ENCODE data around the gene DAGLB. TPM values are rescaled to one million over a fixed set of nuclear protein-coding genes. Genes with fewer than 3 reads are reported as not detected.

DAGLB gene
- total RNA-seq, 2 donors from 2014 or later: 22.7 to 24.5 TPM

GRCh38 chr7:6430974-6431373 is 16.8 kb downstream of the DAGLB start:
- no peak for DNase-seq
- H3K36me3 Mint-ChIP-seq (ENCODE audit: low read depth): peaks cover 50% of the 10 kb centered on the region
- no peaks in the 10 kb centered on the region for H3K4me1 Mint-ChIP-seq
- Histone ChIP-seq H3K4me3 (ENCODE audit: low read length) (no peak overlapping the region), H3K27ac (ENCODE audit: low read depth, low read length) (no peak overlapping the region), H3K4me1 (ENCODE audit: control insufficient read depth, insufficient read depth, low read length) (no peaks in the 10 kb centered on the region), H3K27me3 (ENCODE audit: control insufficient read depth, insufficient read depth, low read length, poor library complexity, severe bottlenecking) (no peaks in the 10 kb centered on the region), H3K9ac (ENCODE audit: extremely low read depth, low read length, poor library complexity, severe bottlenecking) (no peak overlapping the region), H3K36me3 (ENCODE audit: control insufficient read depth, insufficient read depth, low read length) (peaks cover 50% of the 10 kb centered on the region), H3K9me3 (ENCODE audit: control insufficient read depth, low read length) (no peaks in the 10 kb centered on the region)
- 95 to 99% methylated on average over 11 to 12 of the region's 12 CpGs for WGBS, 2 experiments (ENCODE audit: insufficient coverage in 1 of 2, insufficient read length in 1 of 2)
- no peaks in the 10 kb centered on the region for H3K27me3 Mint-ChIP-seq (ENCODE audit: insufficient read depth)
- H3K9me3 Mint-ChIP-seq: no peaks in the 10 kb centered on the region
- H3K4me3 Mint-ChIP-seq: no peak overlapping the region
- H3K27ac Mint-ChIP-seq: no peak overlapping the region
- no peak for TF ChIP-seq CTCF (conservative IDR thresholded peaks at IDR 0.05)

GRCh38 chr7:6430271-6430940 is 17.3 kb downstream of the DAGLB start:
- H3K27ac ChIP-seq (ENCODE audit: low read depth, low read length): no peak overlapping the region
- WGBS, 2 experiments (ENCODE audit: insufficient coverage in 1 of 2, insufficient read length in 1 of 2): 91 to 94% methylated on average over 9 to 10 of the region's 10 CpGs
- Mint-ChIP-seq H3K9me3 (no peaks in the 10 kb centered on the region), H3K4me1 (no peaks in the 10 kb centered on the region), H3K36me3 (ENCODE audit: low read depth) (peaks cover 53% of the 10 kb centered on the region), H3K4me3 (no peak overlapping the region), H3K27me3 (ENCODE audit: insufficient read depth) (no peaks in the 10 kb centered on the region), H3K27ac (no peak overlapping the region)
- no peak overlapping the region for H3K4me3 ChIP-seq (ENCODE audit: low read length)
- TF ChIP-seq CTCF (conservative IDR thresholded peaks at IDR 0.05): peak; percentile 65
- no peaks in the 10 kb centered on the region for H3K4me1 ChIP-seq (ENCODE audit: control insufficient read depth, insufficient read depth, low read length)
- H3K36me3 ChIP-seq (ENCODE audit: control insufficient read depth, insufficient read depth, low read length): peaks cover 55% of the 10 kb centered on the region
- no peaks in the 10 kb centered on the region for H3K27me3 ChIP-seq (ENCODE audit: control insufficient read depth, insufficient read depth, low read length, poor library complexity, severe bottlenecking)
- no peak overlapping the region for H3K9ac ChIP-seq (ENCODE audit: extremely low read depth, low read length, poor library complexity, severe bottlenecking)
- no peaks in the 10 kb centered on the region for H3K9me3 ChIP-seq (ENCODE audit: control insufficient read depth, low read length)
- peak; percentile 69 for DNase-seq

GRCh38 chr7:6425948-6426347 is 21.8 kb downstream of the DAGLB start:
- Mint-ChIP-seq H3K27ac (no peak overlapping the region), H3K4me3 (no peak overlapping the region), H3K27me3 (ENCODE audit: insufficient read depth) (no peaks in the 10 kb centered on the region), H3K36me3 (ENCODE audit: low read depth) (peaks cover 75% of the 10 kb centered on the region), H3K4me1 (no peaks in the 10 kb centered on the region), H3K9me3 (peaks cover 10% of the 10 kb centered on the region)
- WGBS, 2 experiments (ENCODE audit: insufficient coverage in 1 of 2, insufficient read length in 1 of 2): 96% methylated on average over 15 of the region's 15 CpGs
- TF ChIP-seq CTCF (conservative IDR thresholded peaks at IDR 0.05): no peak
- H3K27me3 ChIP-seq (ENCODE audit: control insufficient read depth, insufficient read depth, low read length, poor library complexity, severe bottlenecking): no peaks in the 10 kb centered on the region
- no peak overlapping the region for H3K9ac ChIP-seq (ENCODE audit: extremely low read depth, low read length, poor library complexity, severe bottlenecking)
- H3K4me1 ChIP-seq (ENCODE audit: control insufficient read depth, insufficient read depth, low read length): no peaks in the 10 kb centered on the region
- peaks cover 57% of the 10 kb centered on the region for H3K36me3 ChIP-seq (ENCODE audit: control insufficient read depth, insufficient read depth, low read length)
- no peak for DNase-seq
- no peak overlapping the region for H3K4me3 ChIP-seq (ENCODE audit: low read length)
- H3K9me3 ChIP-seq (ENCODE audit: control insufficient read depth, low read length): peaks cover 17% of the 10 kb centered on the region
- no peak overlapping the region for H3K27ac ChIP-seq (ENCODE audit: low read depth, low read length)
